HuH-7 (cell line): ENCODE data around the gene TMEM176B.

Source experiments
- DNase-seq: peaks from one replicate; pipeline ENCODE4 v3.0.0; 2011; ENCODE audit warnings: low spot score

The TMEM176B gene

DNA sequence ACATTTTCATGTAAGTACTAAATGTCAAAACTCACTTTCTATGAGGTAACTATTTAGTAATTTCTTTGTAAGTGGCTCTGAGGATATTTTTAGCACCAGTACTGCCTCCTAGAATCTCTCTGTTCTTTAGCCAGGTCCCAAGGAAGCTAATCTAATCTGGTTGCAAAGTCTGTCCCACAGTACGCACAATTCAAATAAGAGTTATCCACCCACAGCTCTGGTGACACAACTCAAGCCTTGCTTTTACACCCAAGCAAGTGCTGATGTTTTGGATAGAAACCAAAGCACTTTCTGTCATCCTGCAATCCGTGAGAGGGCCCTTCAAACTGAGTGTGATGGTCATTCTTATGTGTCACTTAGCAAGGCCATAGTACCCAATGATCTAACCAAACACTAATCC, 48.5 kb downstream of the TMEM176B start:
- DNase-seq: no peak

DNA sequence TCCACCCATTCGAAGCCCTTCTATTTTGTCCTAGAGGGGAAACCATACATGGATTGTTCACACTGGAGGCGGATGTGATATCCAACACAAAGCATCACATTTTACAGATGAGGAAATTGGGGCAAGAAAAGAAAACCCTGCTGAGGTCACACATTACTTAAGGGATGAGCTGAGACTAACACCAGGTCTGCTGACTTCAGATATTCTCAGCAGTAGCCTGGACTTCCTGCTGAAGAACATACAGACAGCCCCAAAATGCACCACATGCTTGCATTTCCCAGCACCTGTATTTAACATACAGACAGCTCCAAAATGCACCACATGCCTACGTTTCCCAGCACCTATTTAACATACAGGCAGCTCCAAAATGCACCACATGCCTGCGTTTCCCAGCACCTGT, 51.8 kb downstream of the TMEM176B start:
- DNase-seq: no peak

DNA sequence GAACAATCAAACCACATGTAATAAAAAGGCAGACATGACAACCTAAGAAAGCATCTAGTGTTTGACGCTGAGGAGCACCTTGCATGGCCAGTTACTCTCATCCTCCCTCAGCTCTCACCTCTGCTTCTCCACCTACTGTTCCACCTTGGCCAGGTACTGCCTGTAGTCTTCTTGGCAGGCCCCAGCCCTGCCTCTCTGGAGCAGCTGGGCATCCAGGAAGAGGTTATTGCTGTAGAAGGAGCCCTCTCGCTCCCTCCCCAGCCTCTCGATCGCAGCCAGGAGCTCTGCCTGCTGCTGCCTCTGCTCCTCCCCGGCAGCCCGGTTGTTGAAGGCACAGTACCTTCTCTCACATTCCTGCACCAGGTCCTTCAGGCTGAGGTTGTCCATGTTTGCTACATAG, 53.2 kb downstream of the TMEM176B start:
- no peak for DNase-seq

DNA sequence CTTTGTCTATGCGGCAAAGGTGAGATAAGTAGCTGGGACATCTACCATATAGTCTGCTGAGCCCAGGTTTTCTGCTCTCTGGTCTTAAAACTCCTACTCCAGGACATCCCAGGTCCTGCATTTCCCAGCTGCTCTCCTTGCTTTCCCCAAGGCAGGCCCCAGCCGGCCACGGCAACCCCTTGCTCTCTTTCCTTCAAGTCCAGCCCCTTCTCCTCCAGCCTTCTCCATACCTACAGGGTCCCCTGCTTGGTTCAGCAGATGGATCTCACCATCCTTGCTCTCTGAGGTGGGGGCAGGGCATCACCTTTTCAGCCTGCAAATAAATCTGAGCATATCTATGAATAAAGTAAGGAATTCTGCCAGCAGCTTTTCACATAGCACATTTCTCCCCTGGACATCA, 54.3 kb downstream of the TMEM176B start:
- DNase-seq: no peak

DNA sequence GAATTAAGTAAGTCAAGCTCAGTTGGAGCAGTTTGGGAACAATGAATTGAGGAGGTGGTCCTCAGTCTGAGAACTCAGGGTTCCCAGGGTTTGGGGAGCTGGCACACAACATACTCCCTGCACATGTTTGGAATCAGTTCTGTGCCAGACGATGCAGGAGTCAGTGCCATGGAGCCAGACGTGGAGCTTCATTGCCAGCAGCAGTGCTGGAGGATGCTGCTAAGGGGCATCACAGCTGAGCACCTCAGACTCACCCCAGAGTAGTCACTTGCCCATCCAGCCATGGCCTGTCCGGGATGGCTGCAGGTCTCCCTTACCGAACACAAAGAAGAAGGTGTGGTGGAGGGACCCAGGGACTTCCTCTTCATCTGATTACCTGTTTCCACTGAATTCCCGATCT, 55.1 kb downstream of the TMEM176B start:
- DNase-seq: no peak

DNA sequence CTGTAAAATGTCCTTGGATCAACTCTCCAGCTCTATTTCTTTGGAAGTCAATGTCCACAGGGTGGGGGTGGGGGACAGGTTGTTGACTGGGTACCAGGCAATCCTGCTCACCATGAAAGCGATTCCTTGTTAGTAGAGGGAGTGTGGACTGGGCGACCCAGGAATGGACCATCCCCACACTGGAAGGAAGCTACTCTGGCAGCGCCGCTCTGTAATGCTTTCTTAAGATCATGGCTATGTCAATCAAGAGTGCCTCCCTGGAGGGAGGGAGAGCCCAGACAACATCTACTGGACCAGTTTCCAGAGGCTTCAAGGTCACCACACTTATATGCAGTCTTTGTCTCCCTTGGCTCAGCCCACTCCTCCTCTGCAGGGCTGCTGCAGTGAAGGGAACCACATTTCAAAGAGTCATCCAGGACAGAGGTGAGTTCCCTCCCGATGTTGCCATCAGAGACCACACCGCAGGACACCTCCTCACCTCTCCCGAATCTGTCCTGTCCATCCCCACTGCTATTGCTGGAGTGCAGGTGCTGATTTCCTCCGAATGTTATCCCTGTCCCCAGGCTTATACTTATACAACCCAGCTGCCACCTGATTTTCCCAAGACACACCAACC, 56.0 kb downstream of the TMEM176B start:
- no peak for DNase-seq

DNA sequence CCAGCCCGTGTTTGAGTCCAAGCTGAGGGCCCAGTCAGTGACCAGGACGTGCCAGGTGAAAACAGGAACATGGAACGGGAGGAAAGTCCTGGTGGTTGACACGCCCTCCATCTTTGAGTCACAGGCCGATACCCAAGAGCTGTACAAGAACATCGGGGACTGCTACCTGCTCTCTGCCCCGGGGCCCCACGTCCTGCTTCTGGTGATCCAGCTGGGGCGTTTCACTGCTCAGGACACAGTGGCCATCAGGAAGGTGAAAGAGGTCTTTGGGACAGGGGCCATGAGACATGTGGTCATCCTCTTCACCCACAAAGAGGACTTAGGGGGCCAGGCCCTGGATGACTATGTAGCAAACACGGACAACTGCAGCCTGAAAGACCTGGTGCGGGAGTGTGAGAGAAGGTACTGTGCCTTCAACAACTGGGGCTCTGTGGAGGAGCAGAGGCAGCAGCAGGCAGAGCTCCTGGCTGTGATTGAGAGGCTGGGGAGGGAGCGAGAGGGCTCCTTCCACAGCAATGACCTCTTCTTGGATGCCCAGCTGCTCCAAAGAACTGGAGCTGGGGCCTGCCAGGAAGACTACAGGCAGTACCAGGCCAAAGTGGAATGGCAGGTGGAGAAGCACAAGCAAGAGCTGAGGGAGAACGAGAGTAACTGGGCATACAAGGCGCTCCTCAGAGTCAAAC, 57.7 kb downstream of the TMEM176B start:
- no peak for DNase-seq
